B cell (primary cell): ENCODE data around the gene SMIM41. TPM values are rescaled to one million over a fixed set of nuclear protein-coding genes. Genes with fewer than 3 reads are reported as not detected.

Source experiments
- ATAC-seq: fragments of 200-7000 bp; cut with Tn5 transposase; one replicate; pipeline ENCODE4 v1.10.0; 2021; ENCODE audit warnings: low read depth, mild to moderate bottlenecking, moderate number of reproducible peaks, moderate library complexity
- CTCF ChIA-PET: fragments of 350-600 bp; sonication (Branson Sonifier 250); formaldehyde crosslinking; loops from one replicate; lab custom pipeline; 2021; ENCODE audit warnings: antibody characterized with exemption, inconsistent platforms; lab: Charles Lee
- POLR2A ChIA-PET: fragments of 350-600 bp; sonication (Branson Sonifier 250); formaldehyde crosslinking; loops from one replicate; lab custom pipeline; 2021; ENCODE audit warnings: antibody characterized with exemption; lab: Charles Lee
- DNase-seq: peaks from one replicate; pipeline ENCODE4 v3.0.0; 2013
- H2AFZ ChIP-seq: 2 replicates; pipeline ENCODE4 v1.6.1; 2012; ENCODE audit warnings: mild to moderate bottlenecking, low read depth, low read length; ENCODE audit not compliant: insufficient read depth, poor library complexity, severe bottlenecking
- H3K27ac ChIP-seq, 2 donors: 1 replicate in 1 of 2; 2 replicates in 1 of 2; pipeline ENCODE4 v1.5.1; 2012 to 2013; ENCODE audit warnings: low read length in 2 of 2, mild to moderate bottlenecking in 2 of 2, moderate library complexity in 1 of 2
- H3K27me3 ChIP-seq, 4 experiments: fragments of 200-600 bp in 1 of 4; sonication (generic) in 1 of 4; replicated peaks in 1 of 4; 1 replicate in 2 of 4; 2 replicates in 2 of 4; pipeline versions ENCODE4 v1.6.1 to v1.7.0; 2013 to 2016; ENCODE audit warnings: low read length in 3 of 4, mild to moderate bottlenecking in 2 of 4, mixed read lengths in 1 of 4, moderate library complexity in 1 of 4; ENCODE audit not compliant: insufficient read depth in 4 of 4, control insufficient read depth in 3 of 4; ENCODE audit errors: control extremely low read depth in 1 of 4
- H3K36me3 ChIP-seq, 2 experiments: replicated peaks in 1 of 2; 1 replicate in 1 of 2; 2 replicates in 1 of 2; pipeline versions ENCODE4 v1.6.1 to v1.7.1; 2013; ENCODE audit warnings: low read length in 1 of 2; ENCODE audit not compliant: insufficient read depth in 2 of 2, control insufficient read depth in 1 of 2; ENCODE audit errors: control extremely low read depth in 1 of 2, extremely low read depth in 1 of 2
- H3K4me1 ChIP-seq, 2 donors: fragments of 200-600 bp in 1 of 2; sonication (generic) in 1 of 2; 1 replicate in 1 of 2; 2 replicates in 1 of 2; pipeline versions ENCODE4 v1.5.1 to v1.6.1; 2013 to 2017; ENCODE audit warnings: low read length in 2 of 2; ENCODE audit not compliant: control insufficient read depth in 2 of 2, insufficient read depth in 2 of 2
- H3K4me2 ChIP-seq: replicated peaks from 2 replicates; pipeline ENCODE3; 2012; ENCODE audit warnings: mild to moderate bottlenecking, low read depth, low read length; ENCODE audit not compliant: poor library complexity, severe bottlenecking
- H3K4me3 ChIP-seq, 5 experiments: fragments of 200-600 bp in 1 of 5; sonication (generic) in 1 of 5; 1 replicate in 3 of 5; 2 replicates in 2 of 5; pipeline versions ENCODE4 v1.5.1 to v1.7.0; 2011 to 2016; ENCODE audit warnings: low read length in 4 of 5, mild to moderate bottlenecking in 4 of 5, low read depth in 2 of 5, control low read depth in 1 of 5, moderate library complexity in 1 of 5; ENCODE audit not compliant: insufficient read depth in 1 of 5; ENCODE audit errors: control extremely low read depth in 1 of 5, extremely low read depth in 1 of 5
- H3K79me2 ChIP-seq: fragments of 200-600 bp; sonication (generic); one replicate; pipeline ENCODE4 v1.6.0; 2016; ENCODE audit warnings: low read length; ENCODE audit not compliant: control insufficient read depth, insufficient read depth
- H3K9ac ChIP-seq: fragments of 200-600 bp; sonication (generic); 2 replicates; pipeline ENCODE4 v1.6.1; 2017; ENCODE audit warnings: mild to moderate bottlenecking, low read length, moderate library complexity
- H3K9me3 ChIP-seq, 3 donors: one replicate each; pipeline versions ENCODE4 v1.6.1 to v1.7.1; 2013; ENCODE audit warnings: low read length in 2 of 3; ENCODE audit not compliant: control insufficient read depth in 2 of 3, insufficient read depth in 1 of 3; ENCODE audit errors: control extremely low read depth in 1 of 3
- H4K20me1 ChIP-seq: 2 replicates; pipeline ENCODE4 v1.6.0; 2012; ENCODE audit warnings: mild to moderate bottlenecking, low read length; ENCODE audit not compliant: insufficient read depth, control insufficient read depth, poor library complexity, severe bottlenecking
- H3K27ac Mint-ChIP-seq: one replicate; pipeline ENCODE4 v1.8.0; 2021; ENCODE audit warnings: mixed read lengths
- H3K27me3 Mint-ChIP-seq: one replicate; pipeline ENCODE4 v1.8.0; 2021; ENCODE audit warnings: mixed read lengths
- H3K4me1 Mint-ChIP-seq: one replicate; pipeline ENCODE4 v1.8.0; 2021; ENCODE audit warnings: mixed read lengths
- H3K4me3 Mint-ChIP-seq: one replicate; pipeline ENCODE4 v1.8.0; 2021; ENCODE audit warnings: mixed read lengths
- H3K9me3 Mint-ChIP-seq: one replicate; pipeline ENCODE4 v1.8.0; 2022; ENCODE audit warnings: mixed read lengths; ENCODE audit not compliant: insufficient read depth
- EZH2 ChIP-seq: IDR thresholded peaks from 2 replicates; pipeline ENCODE4 v1.6.1; 2012; ENCODE audit warnings: borderline replicate concordance, low read depth, mild to moderate bottlenecking, moderate library complexity, low read length; ENCODE audit not compliant: insufficient read depth, poor library complexity, severe bottlenecking
- WGBS: methylation state at CpG from one replicate; pipeline ENCODE4 v1.1.5; 2013; ENCODE audit warnings: missing lambda C conversion rate; ENCODE audit not compliant: insufficient coverage; 5-methylcytosine and 5-hydroxymethylcytosine counted together
- intact Hi-C: fragments of 100-400 bp; cut with micrococcal nuclease; formaldehyde crosslinking; loops from one replicate; pipeline ENCODE4 v1.10.0; 2022
- polyA plus RNA-seq: library from polyadenylated mRNA; depleted of rRNA; stranded (reverse); fragments of >200 nt; gene quantifications from 2 replicates; pipeline ENCODE4 v1.2.3, GENCODE V29; 2012
- total RNA-seq, 2 donors: library from RNA; stranded (reverse); fragments of 120-200 nt in 1 of 2; gene quantifications; 1 replicate in 1 of 2; 2 replicates in 1 of 2; pipeline versions ENCODE4 v1.2.3 to v1.2.4, GENCODE V29; 2013 to 2022
- TF ChIP-seq, protein P1 (sequence below): fragments of 200-600 bp; IDR thresholded peaks from one replicate; pipeline ENCODE4 v1.8.0; 2022; ENCODE audit warnings: antibody characterized with exemption, mild to moderate bottlenecking

The SMIM41 gene
- total and polyA plus RNA-seq, 2 donors (not counting 1 experiment from before 2014, with no cell fraction given), result 0.12 TPM; not detected in 1

DNA sequence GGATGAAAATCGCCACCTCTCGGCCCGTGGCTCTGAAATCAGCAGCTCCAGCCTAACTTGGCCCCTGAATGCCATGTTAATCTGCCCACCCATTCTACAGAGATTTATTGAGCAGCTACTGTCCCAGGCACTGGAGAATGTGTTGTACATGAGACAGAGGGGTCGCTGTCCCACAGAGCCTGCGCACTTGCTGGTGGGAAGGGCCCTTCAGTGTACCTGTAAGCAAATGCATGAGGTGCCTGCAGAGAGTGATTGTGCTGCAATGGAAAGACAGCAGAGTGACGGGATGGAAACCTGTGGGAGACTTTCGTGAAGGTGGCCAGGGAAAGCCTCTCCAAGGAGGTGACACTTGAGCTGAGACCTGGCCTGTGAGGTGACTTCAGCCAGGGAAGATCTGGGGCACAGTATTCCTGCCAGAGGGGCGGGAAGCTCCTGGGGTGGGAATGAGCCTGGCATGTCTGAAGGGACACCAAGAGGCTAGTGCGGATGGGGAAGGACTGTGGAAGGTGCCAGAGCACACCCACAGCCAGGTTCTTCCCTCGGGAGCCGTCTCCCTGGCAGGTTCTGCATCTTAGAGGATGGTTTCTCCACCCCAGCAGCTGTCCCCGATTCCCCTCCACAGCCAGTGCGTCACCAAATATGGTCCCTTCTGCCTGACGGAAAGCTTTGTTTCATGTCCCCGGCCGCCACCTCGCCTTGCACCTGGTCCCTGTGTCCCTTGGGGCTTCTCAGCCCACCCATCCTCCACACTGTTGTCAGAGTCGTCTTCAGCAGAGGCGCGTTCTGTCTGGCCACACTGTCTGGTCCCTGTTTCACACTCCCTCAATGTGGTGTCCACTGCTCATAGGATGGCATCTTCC lies 8.7 kb downstream of the SMIM41 start:
- H3K27ac Mint-ChIP-seq, result no peak overlapping the region
- peak overlapping the region; percentile 17 for H3K4me2 ChIP-seq

More for the DNA sequence above, 8.7 kb downstream of the SMIM41 start:
- Histone ChIP-seq H3K9ac (no peak overlapping the region), H3K4me3 (no peak overlapping the region), H3K4me1 (peaks cover 13 to 17% of the 10 kb centered on the region in 2 donors), H3K27me3 (peaks cover 0 to 21% (median 3%) of the 10 kb centered on the region in 4 experiments), H3K79me2 (no peaks in the 10 kb centered on the region), H3K9me3 (no peaks in the 10 kb centered on the region), H4K20me1 (no peaks in the 10 kb centered on the region), H3K36me3 (no peaks in the 10 kb centered on the region), H2AFZ (no peak overlapping the region), H3K27ac (no peak overlapping the region)
- ChIA-PET POLR2A (interaction anchor here (0.7 kb wide), 1 partner anchor 28 kb away, joined by 3 read pairs; no protein-coding TSS in a partner anchor), CTCF (interaction anchor here (0.9 to 34.6 kb wide), 5 partner anchors 16 to 95 kb away, joined by 3 to 1315 read pairs (median 4); no protein-coding TSS in a partner anchor)
- Mint-ChIP-seq H3K9me3 (no peaks in the 10 kb centered on the region), H3K27me3 (peaks cover 35% of the 10 kb centered on the region), H3K4me1 (peaks cover 20% of the 10 kb centered on the region), H3K4me3 (peak overlapping the region; percentile 19)
- WGBS, result 37% methylated on average over 20 of the region's 20 CpGs
- intact Hi-C loops, result no loop called here
- ATAC-seq (peak; percentile 85), DNase-seq (peak; percentile 73)
- TF ChIP-seq EZH2, result no peak
- TF ChIP-seq, protein P1, sequence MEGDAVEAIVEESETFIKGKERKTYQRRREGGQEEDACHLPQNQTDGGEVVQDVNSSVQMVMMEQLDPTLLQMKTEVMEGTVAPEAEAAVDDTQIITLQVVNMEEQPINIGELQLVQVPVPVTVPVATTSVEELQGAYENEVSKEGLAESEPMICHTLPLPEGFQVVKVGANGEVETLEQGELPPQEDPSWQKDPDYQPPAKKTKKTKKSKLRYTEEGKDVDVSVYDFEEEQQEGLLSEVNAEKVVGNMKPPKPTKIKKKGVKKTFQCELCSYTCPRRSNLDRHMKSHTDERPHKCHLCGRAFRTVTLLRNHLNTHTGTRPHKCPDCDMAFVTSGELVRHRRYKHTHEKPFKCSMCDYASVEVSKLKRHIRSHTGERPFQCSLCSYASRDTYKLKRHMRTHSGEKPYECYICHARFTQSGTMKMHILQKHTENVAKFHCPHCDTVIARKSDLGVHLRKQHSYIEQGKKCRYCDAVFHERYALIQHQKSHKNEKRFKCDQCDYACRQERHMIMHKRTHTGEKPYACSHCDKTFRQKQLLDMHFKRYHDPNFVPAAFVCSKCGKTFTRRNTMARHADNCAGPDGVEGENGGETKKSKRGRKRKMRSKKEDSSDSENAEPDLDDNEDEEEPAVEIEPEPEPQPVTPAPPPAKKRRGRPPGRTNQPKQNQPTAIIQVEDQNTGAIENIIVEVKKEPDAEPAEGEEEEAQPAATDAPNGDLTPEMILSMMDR, result no peak
